B cell (primary cell): ENCODE measurements around the gene ADRA2C. TPM values are rescaled to one million over a fixed set of nuclear protein-coding genes. Genes with fewer than 3 reads are reported as not detected.

ENCODE experiments used
- ATAC-seq: fragments of 200-7000 bp; cut with Tn5 transposase; one replicate; pipeline ENCODE4 v1.10.0; 2021; ENCODE audit warnings: low read depth, mild to moderate bottlenecking, moderate number of reproducible peaks, moderate library complexity
- CTCF ChIA-PET: fragments of 350-600 bp; sonication (Branson Sonifier 250); formaldehyde crosslinking; loops from one replicate; lab custom pipeline; 2021; ENCODE audit warnings: antibody characterized with exemption, inconsistent platforms; lab: Charles Lee
- POLR2A ChIA-PET: fragments of 350-600 bp; sonication (Branson Sonifier 250); formaldehyde crosslinking; loops from one replicate; lab custom pipeline; 2021; ENCODE audit warnings: antibody characterized with exemption; lab: Charles Lee
- DNase-seq: peaks from one replicate; pipeline ENCODE4 v3.0.0; 2013
- H2AFZ ChIP-seq: 2 replicates; pipeline ENCODE4 v1.6.1; 2012; ENCODE audit warnings: mild to moderate bottlenecking, low read depth, low read length; ENCODE audit not compliant: insufficient read depth, poor library complexity, severe bottlenecking
- H3K27ac ChIP-seq, 2 donors: 1 replicate in 1 of 2; 2 replicates in 1 of 2; pipeline ENCODE4 v1.5.1; 2012 to 2013; ENCODE audit warnings: low read length in 2 of 2, mild to moderate bottlenecking in 2 of 2, moderate library complexity in 1 of 2
- H3K27me3 ChIP-seq, 4 experiments: fragments of 200-600 bp in 1 of 4; sonication (generic) in 1 of 4; replicated peaks in 1 of 4; 1 replicate in 2 of 4; 2 replicates in 2 of 4; pipeline versions ENCODE4 v1.6.1 to v1.7.0; 2013 to 2016; ENCODE audit warnings: low read length in 3 of 4, mild to moderate bottlenecking in 2 of 4, mixed read lengths in 1 of 4, moderate library complexity in 1 of 4; ENCODE audit not compliant: insufficient read depth in 4 of 4, control insufficient read depth in 3 of 4; ENCODE audit errors: control extremely low read depth in 1 of 4
- H3K36me3 ChIP-seq, 2 experiments: replicated peaks in 1 of 2; 1 replicate in 1 of 2; 2 replicates in 1 of 2; pipeline versions ENCODE4 v1.6.1 to v1.7.1; 2013; ENCODE audit warnings: low read length in 1 of 2; ENCODE audit not compliant: insufficient read depth in 2 of 2, control insufficient read depth in 1 of 2; ENCODE audit errors: control extremely low read depth in 1 of 2, extremely low read depth in 1 of 2
- H3K4me1 ChIP-seq, 2 donors: fragments of 200-600 bp in 1 of 2; sonication (generic) in 1 of 2; 1 replicate in 1 of 2; 2 replicates in 1 of 2; pipeline versions ENCODE4 v1.5.1 to v1.6.1; 2013 to 2017; ENCODE audit warnings: low read length in 2 of 2; ENCODE audit not compliant: control insufficient read depth in 2 of 2, insufficient read depth in 2 of 2
- H3K4me2 ChIP-seq: replicated peaks from 2 replicates; pipeline ENCODE3; 2012; ENCODE audit warnings: mild to moderate bottlenecking, low read depth, low read length; ENCODE audit not compliant: poor library complexity, severe bottlenecking
- H3K4me3 ChIP-seq, 5 experiments: fragments of 200-600 bp in 1 of 5; sonication (generic) in 1 of 5; 1 replicate in 3 of 5; 2 replicates in 2 of 5; pipeline versions ENCODE4 v1.5.1 to v1.7.0; 2011 to 2016; ENCODE audit warnings: low read length in 4 of 5, mild to moderate bottlenecking in 4 of 5, low read depth in 2 of 5, control low read depth in 1 of 5, moderate library complexity in 1 of 5; ENCODE audit not compliant: insufficient read depth in 1 of 5; ENCODE audit errors: control extremely low read depth in 1 of 5, extremely low read depth in 1 of 5
- H3K79me2 ChIP-seq: fragments of 200-600 bp; sonication (generic); one replicate; pipeline ENCODE4 v1.6.0; 2016; ENCODE audit warnings: low read length; ENCODE audit not compliant: control insufficient read depth, insufficient read depth
- H3K9ac ChIP-seq: fragments of 200-600 bp; sonication (generic); 2 replicates; pipeline ENCODE4 v1.6.1; 2017; ENCODE audit warnings: mild to moderate bottlenecking, low read length, moderate library complexity
- H3K9me3 ChIP-seq, 3 donors: one replicate each; pipeline versions ENCODE4 v1.6.1 to v1.7.1; 2013; ENCODE audit warnings: low read length in 2 of 3; ENCODE audit not compliant: control insufficient read depth in 2 of 3, insufficient read depth in 1 of 3; ENCODE audit errors: control extremely low read depth in 1 of 3
- H4K20me1 ChIP-seq: 2 replicates; pipeline ENCODE4 v1.6.0; 2012; ENCODE audit warnings: mild to moderate bottlenecking, low read length; ENCODE audit not compliant: insufficient read depth, control insufficient read depth, poor library complexity, severe bottlenecking
- H3K27ac Mint-ChIP-seq: one replicate; pipeline ENCODE4 v1.8.0; 2021; ENCODE audit warnings: mixed read lengths
- H3K27me3 Mint-ChIP-seq: one replicate; pipeline ENCODE4 v1.8.0; 2021; ENCODE audit warnings: mixed read lengths
- H3K4me1 Mint-ChIP-seq: one replicate; pipeline ENCODE4 v1.8.0; 2021; ENCODE audit warnings: mixed read lengths
- H3K4me3 Mint-ChIP-seq: one replicate; pipeline ENCODE4 v1.8.0; 2021; ENCODE audit warnings: mixed read lengths
- H3K9me3 Mint-ChIP-seq: one replicate; pipeline ENCODE4 v1.8.0; 2022; ENCODE audit warnings: mixed read lengths; ENCODE audit not compliant: insufficient read depth
- CTCF ChIP-seq: fragments of 200-600 bp; IDR thresholded peaks from one replicate; pipeline ENCODE4 v1.8.0; 2022; ENCODE audit warnings: antibody characterized with exemption, mild to moderate bottlenecking
- EZH2 ChIP-seq: IDR thresholded peaks from 2 replicates; pipeline ENCODE4 v1.6.1; 2012; ENCODE audit warnings: borderline replicate concordance, low read depth, mild to moderate bottlenecking, moderate library complexity, low read length; ENCODE audit not compliant: insufficient read depth, poor library complexity, severe bottlenecking
- WGBS: methylation state at CpG from one replicate; pipeline ENCODE4 v1.1.5; 2013; ENCODE audit warnings: missing lambda C conversion rate; ENCODE audit not compliant: insufficient coverage; 5-methylcytosine and 5-hydroxymethylcytosine counted together
- intact Hi-C: fragments of 100-400 bp; cut with micrococcal nuclease; formaldehyde crosslinking; loops from one replicate; pipeline ENCODE4 v1.10.0; 2022
- polyA plus RNA-seq: library from polyadenylated mRNA; depleted of rRNA; stranded (reverse); fragments of >200 nt; gene quantifications from 2 replicates; pipeline ENCODE4 v1.2.3, GENCODE V29; 2012
- total RNA-seq, 2 donors: library from RNA; stranded (reverse); fragments of 120-200 nt in 1 of 2; gene quantifications; 1 replicate in 1 of 2; 2 replicates in 1 of 2; pipeline versions ENCODE4 v1.2.3 to v1.2.4, GENCODE V29; 2013 to 2022

The ADRA2C gene
- total and polyA plus RNA-seq, 2 donors (not counting 1 experiment from before 2014, with no cell fraction given): not detected

- ChIA-PET POLR2A (no interaction called here), CTCF (no interaction called here)
- H3K9ac ChIP-seq: no peak overlapping the region
These were observed 21.3 kb upstream of the ADRA2C start for GRCh38 chr4:3744901-3745300.

More at GRCh38 chr4:3744901-3745300, 21.3 kb upstream of the ADRA2C start:
- intact Hi-C loops: no loop called here
- H3K27ac Mint-ChIP-seq: no peak overlapping the region
- Histone ChIP-seq H3K4me2 (no peak overlapping the region), H3K79me2 (no peaks in the 10 kb centered on the region), H3K4me3 (no peak overlapping the region), H3K36me3 (no peaks in the 10 kb centered on the region), H4K20me1 (no peaks in the 10 kb centered on the region), H3K27ac (no peak overlapping the region), H2AFZ (no peak overlapping the region), H3K9me3 (peaks cover 0 to 36% (median 0%) of the 10 kb centered on the region in 3 donors), H3K4me1 (no peaks in the 10 kb centered on the region), H3K27me3 (peaks cover 0 to 9% (median 2%) of the 10 kb centered on the region in 4 experiments)
- no peak overlapping the region for H3K4me3 Mint-ChIP-seq
- WGBS: 10% methylated on average over 4 of the region's 14 CpGs
- ATAC-seq: no peak
- no peak for DNase-seq
- H3K4me1 Mint-ChIP-seq: peaks cover 3% of the 10 kb centered on the region
- peaks cover 54% of the 10 kb centered on the region for H3K27me3 Mint-ChIP-seq
- no peaks in the 10 kb centered on the region for H3K9me3 Mint-ChIP-seq
- TF ChIP-seq EZH2: no peak
- no peak for TF ChIP-seq CTCF
